Body of pancreas (tissue), 4 donors: ENCODE results near the gene ENTREP3. TPM values are rescaled to one million over a fixed set of nuclear protein-coding genes. Genes with fewer than 3 reads are reported as not detected.

Experiments used
- ATAC-seq: fragments of 150-250 bp; one replicate; pipeline ENCODE4 v1.9.1; 2016
- DNase-seq, 4 donors: peaks; one replicate each; pipeline ENCODE4 v3.0.0-alpha.2; 2019
- H3K27ac ChIP-seq, 4 donors: fragments of 200-600 bp; sonication (generic); 1 replicate in 3 of 4; 2 replicates in 1 of 4; pipeline versions ENCODE4 v1.5.1 to v1.6.1; 2016 to 2019; ENCODE audit warnings: mild to moderate bottlenecking in 1 of 4, mixed read lengths in 1 of 4, moderate library complexity in 1 of 4
- H3K27me3 ChIP-seq, 2 donors: fragments of 200-600 bp; sonication (generic); one replicate each; pipeline ENCODE4 v1.6.0; 2016; ENCODE audit warnings: mild to moderate bottlenecking in 1 of 2
- H3K36me3 ChIP-seq, 2 donors: fragments of 200-600 bp; sonication (generic); replicated peaks in 1 of 2; 2 replicates each; pipeline ENCODE4 v1.5.1; 2016; ENCODE audit warnings: low read depth in 2 of 2; ENCODE audit not compliant: insufficient read depth in 1 of 2
- H3K4me1 ChIP-seq: fragments of 200-600 bp; sonication (generic); one replicate; pipeline ENCODE4 v1.6.0; 2016
- H3K4me3 ChIP-seq, 2 donors: fragments of 200-600 bp; sonication (generic); 1 replicate in 1 of 2; 2 replicates in 1 of 2; pipeline ENCODE4 v1.5.1; 2016 to 2019
- H3K9me3 ChIP-seq, 3 donors: fragments of 200-600 bp; sonication (generic); 1 replicate in 2 of 3; 2 replicates in 1 of 3; pipeline ENCODE4 v1.5.1; 2016
- POLR2A ChIP-seq, 3 donors: fragments of 450-650 bp; IDR thresholded peaks; one replicate each; pipeline ENCODE4 v1.6.1; 2016; ENCODE audit warnings: antibody characterized with exemption in 3 of 3, mild to moderate bottlenecking in 2 of 3
- WGBS, 2 donors: methylation state at CpG; one replicate each; pipeline ENCODE4 v1.1.5; 2017; 5-methylcytosine and 5-hydroxymethylcytosine counted together
- intact Hi-C: fragments of 100-400 bp; cut with DNase I; formaldehyde crosslinking; loops from one replicate; pipeline ENCODE4 v1.15.1; 2023
- total RNA-seq, 2 donors: library from RNA; depleted of rRNA; stranded (reverse); fragments of >200 nt; gene quantifications; one replicate each; pipeline ENCODE4 v1.1.0, GENCODE V29; 2016
- TF ChIP-seq, protein P1 (sequence below), 7 experiments: fragments of 450-650 bp in 4 of 7; fragments of 200-600 bp in 3 of 7; sonication (generic) in 3 of 7; IDR thresholded peaks; one replicate each; pipeline ENCODE4 v1.5.1; 2016 to 2019; ENCODE audit warnings: antibody characterized with exemption in 7 of 7

ENTREP3 gene
- total RNA-seq, 2 donors from 2014 or later = 6.2 to 12.2 TPM

DNA sequence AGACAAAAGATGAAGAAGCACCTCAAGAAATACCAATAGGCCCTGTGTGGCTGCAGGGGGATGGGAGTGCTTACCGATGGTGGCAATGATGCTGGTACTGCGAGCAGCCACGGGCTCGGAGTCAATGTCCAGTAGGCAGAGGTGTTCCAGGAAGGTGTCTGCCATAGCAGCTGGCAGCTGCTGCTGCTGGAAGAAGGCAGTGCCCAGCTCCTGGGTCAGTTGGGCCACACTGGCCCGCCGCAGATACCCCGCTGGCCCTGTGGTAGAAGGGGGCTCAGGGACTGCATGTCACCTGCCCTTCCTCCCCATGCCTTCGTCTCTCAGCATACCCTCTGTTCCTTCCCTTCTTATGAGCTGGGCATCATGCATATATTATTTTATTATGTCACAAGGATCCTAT, 44.7 kb upstream of the ENTREP3 start:
- no peak for ATAC-seq
- Histone ChIP-seq H3K27me3 (peaks cover 0 to 3% of the 10 kb centered on the region in 2 donors), H3K9me3 (no peaks in the 10 kb centered on the region), H3K27ac (no peak overlapping the region), H3K4me1 (peaks cover 7% of the 10 kb centered on the region), H3K36me3 (no peaks in the 10 kb centered on the region), H3K4me3 (no peak overlapping the region)
- no peak for DNase-seq
- intact Hi-C loops = no loop called here
- 82 to 94% methylated on average over 8 of the region's 8 CpGs for WGBS, 2 donors
- TF ChIP-seq, protein P1, sequence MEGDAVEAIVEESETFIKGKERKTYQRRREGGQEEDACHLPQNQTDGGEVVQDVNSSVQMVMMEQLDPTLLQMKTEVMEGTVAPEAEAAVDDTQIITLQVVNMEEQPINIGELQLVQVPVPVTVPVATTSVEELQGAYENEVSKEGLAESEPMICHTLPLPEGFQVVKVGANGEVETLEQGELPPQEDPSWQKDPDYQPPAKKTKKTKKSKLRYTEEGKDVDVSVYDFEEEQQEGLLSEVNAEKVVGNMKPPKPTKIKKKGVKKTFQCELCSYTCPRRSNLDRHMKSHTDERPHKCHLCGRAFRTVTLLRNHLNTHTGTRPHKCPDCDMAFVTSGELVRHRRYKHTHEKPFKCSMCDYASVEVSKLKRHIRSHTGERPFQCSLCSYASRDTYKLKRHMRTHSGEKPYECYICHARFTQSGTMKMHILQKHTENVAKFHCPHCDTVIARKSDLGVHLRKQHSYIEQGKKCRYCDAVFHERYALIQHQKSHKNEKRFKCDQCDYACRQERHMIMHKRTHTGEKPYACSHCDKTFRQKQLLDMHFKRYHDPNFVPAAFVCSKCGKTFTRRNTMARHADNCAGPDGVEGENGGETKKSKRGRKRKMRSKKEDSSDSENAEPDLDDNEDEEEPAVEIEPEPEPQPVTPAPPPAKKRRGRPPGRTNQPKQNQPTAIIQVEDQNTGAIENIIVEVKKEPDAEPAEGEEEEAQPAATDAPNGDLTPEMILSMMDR (IDR thresholded peaks at IDR 0.05) = no peak
- no peak for TF ChIP-seq POLR2A (IDR thresholded peaks at IDR 0.05)

DNA sequence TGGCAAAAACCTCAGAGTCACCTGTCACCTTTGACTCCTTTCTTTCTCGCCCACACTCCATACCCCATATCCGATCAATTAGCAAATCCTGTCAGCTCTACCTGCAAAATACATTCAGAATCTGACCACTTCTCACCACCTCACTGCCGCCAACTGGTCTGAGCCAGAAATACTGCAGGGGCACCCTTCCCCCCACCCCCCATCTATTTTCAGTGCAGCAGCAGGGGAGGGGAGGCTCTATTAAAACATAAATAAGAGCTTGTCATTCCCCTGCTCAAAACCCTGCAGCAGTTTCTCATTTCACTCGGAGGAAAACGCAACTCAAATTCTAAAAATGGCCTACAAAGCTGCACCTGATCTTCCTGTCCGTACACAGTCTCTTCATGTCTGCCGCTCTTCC, 42.1 kb upstream of the ENTREP3 start:
- Histone ChIP-seq H3K27ac (no peak overlapping the region), H3K4me3 (no peak overlapping the region), H3K27me3 (peaks cover 0 to 8% of the 10 kb centered on the region in 2 donors), H3K36me3 (no peaks in the 10 kb centered on the region), H3K9me3 (no peaks in the 10 kb centered on the region), H3K4me1 (peaks cover 10% of the 10 kb centered on the region)
- intact Hi-C loops = no loop called here
- WGBS, 2 donors = 78 to 84% methylated on average over 7 of the region's 7 CpGs
- ATAC-seq (no peak), DNase-seq (no peak)
- TF ChIP-seq, protein P1 (IDR thresholded peaks at IDR 0.05) = no peak
- no peak for TF ChIP-seq POLR2A (IDR thresholded peaks at IDR 0.05)

DNA sequence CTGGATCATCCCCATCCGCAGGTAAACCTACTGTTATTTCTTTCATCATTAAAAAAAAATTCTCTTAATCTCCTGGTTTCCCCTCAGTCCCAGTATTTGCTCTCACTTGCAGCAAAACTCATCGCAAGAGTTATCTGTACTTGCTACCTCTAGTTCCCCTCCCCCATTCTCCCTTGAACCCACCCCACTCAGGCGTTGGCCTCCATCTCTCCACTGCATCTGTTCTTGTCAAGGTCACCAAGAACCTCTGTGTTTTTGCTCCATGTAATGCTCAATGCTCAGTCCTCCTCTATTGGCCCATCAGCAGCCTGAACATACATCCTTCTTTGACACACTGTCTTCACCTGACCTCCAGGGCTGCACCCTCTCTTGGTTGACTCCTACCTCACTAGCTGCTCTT, 41.4 kb upstream of the ENTREP3 start:
- DNase-seq (no peak), ATAC-seq (no peak)
- Histone ChIP-seq H3K4me3 (no peak overlapping the region), H3K4me1 (peaks cover 10% of the 10 kb centered on the region), H3K27me3 (peaks cover 0 to 8% of the 10 kb centered on the region in 2 donors), H3K9me3 (no peaks in the 10 kb centered on the region), H3K27ac (no peak overlapping the region), H3K36me3 (no peaks in the 10 kb centered on the region)
- WGBS, 2 donors = 66 to 76% methylated on average over 3 of the region's 3 CpGs
- intact Hi-C loops = no loop called here
- no peak for TF ChIP-seq POLR2A (IDR thresholded peaks at IDR 0.05)
- TF ChIP-seq, protein P1 (IDR thresholded peaks at IDR 0.05) = no peak

DNA sequence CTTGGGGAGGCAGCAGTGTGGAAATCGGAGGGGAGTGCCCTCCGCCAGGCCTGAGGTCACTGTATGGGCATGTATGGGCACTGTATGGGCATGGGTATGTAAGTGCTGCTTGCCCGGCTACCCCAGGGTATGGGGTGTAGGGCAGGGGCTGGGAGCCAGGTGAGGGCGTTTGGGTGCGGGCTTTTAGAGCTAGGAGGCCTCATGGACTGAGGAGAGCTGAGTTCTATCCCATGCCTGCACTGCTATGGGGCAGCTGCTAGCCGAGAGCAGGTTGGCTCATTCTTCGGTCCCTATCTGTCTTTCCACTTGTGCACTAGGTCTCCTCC, 40.6 kb upstream of the ENTREP3 start:
- intact Hi-C loops = no loop called here
- ATAC-seq (no peak), DNase-seq (no peak)
- Histone ChIP-seq H3K36me3 (no peaks in the 10 kb centered on the region), H3K4me3 (no peak overlapping the region), H3K27me3 (peaks cover 0 to 8% of the 10 kb centered on the region in 2 donors), H3K4me1 (peaks cover 10% of the 10 kb centered on the region), H3K9me3 (no peaks in the 10 kb centered on the region), H3K27ac (no peak overlapping the region)
- 85 to 87% methylated on average over 5 to 7 of the region's 7 CpGs for WGBS, 2 donors
- TF ChIP-seq, protein P1 (IDR thresholded peaks at IDR 0.05) = no peak
- no peak for TF ChIP-seq POLR2A (IDR thresholded peaks at IDR 0.05)

DNA sequence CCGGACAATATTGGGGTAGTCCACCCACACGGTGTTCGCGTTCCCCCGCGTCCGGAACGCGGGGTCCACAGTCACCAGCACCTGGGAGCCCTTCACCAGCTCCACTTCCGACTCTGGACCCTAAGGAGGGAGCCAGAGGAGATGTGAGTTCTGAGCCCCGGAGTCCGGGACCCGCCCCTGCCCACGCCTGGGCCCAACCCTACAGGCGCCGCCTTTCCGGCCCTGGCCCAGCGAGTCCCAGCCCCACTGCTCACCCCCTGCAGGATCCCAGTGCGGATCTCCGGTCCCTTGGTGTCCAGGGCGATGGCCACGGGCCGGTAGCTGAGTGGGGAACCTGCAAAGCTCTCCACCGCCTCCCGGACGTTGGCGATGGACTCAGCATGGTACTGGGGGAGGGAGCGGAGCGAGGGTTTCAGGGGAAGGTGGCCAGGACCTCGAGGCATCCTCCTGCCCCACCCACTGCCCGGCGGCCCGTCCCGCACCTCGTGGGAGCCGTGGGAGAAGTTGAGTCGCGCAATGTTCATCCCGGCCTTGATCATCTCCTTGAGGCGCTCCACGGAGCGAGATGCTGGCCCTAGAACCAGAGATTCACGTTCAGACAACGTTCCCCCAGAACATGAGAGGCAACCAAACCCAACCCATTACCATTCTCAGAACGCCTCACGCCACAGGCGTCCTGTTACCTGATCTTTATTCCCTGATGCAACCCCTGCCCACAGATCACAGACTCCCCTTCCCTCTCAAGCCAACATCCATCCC, 40.1 kb upstream of the ENTREP3 start:
- no peak overlapping the region for H3K4me3 ChIP-seq
- H3K27me3 ChIP-seq = peaks cover 0 to 8% of the 10 kb centered on the region in 2 donors
- no peak for ATAC-seq

More for the DNA sequence above, 40.1 kb upstream of the ENTREP3 start:
- no peak for TF ChIP-seq POLR2A (IDR thresholded peaks at IDR 0.05)
- TF ChIP-seq, protein P1 (IDR thresholded peaks at IDR 0.05) = no peak
- H3K27ac ChIP-seq = no peak overlapping the region
- no peaks in the 10 kb centered on the region for H3K36me3 ChIP-seq
- DNase-seq = no peak
- H3K4me1 ChIP-seq = peaks cover 10% of the 10 kb centered on the region
- intact Hi-C loops = no loop called here
- H3K9me3 ChIP-seq = no peaks in the 10 kb centered on the region
- WGBS, 2 donors = 14 to 50% methylated on average over 8 to 47 of the region's 47 CpGs
